ENCODE data around the gene PYROXD2. TPM values are rescaled to one million over a fixed set of nuclear protein-coding genes. Genes with fewer than 3 reads are reported as not detected.

PYROXD2 gene
- polyA plus RNA-seq, 1 donor from 2014 or later: 0.11 TPM

- Histone ChIP-seq H2AFZ (ENCODE audit: low read depth, low read length) (no peak overlapping the region), H3K36me3 (ENCODE audit: insufficient read depth, low read length) (no peaks in the 10 kb centered on the region), H3K4me2 (ENCODE audit: low read length) (no peak overlapping the region), H3K4me3 (ENCODE audit: low read length) (no peak overlapping the region), H4K20me1 (ENCODE audit: insufficient read depth) (no peaks in the 10 kb centered on the region), H3K9ac (ENCODE audit: low read length) (no peak overlapping the region), H3K27me3 (ENCODE audit: insufficient read depth, low read depth, low read length) (no peaks in the 10 kb centered on the region), H3K9me3 (ENCODE audit: low read length) (no peaks in the 10 kb centered on the region), H3K79me2 (replicated peaks; ENCODE audit: insufficient read depth, low read length) (no peaks in the 10 kb centered on the region), H3K27ac (ENCODE audit: low read length) (no peak overlapping the region), H3K9me2 (ENCODE audit: insufficient read depth, low read length) (no peaks in the 10 kb centered on the region), H3F3A (ENCODE audit: insufficient read depth, low read length, poor library complexity, severe bottlenecking) (no peaks in the 10 kb centered on the region)
- TF ChIP-seq RAD21 (conservative IDR thresholded peaks at IDR 0.05) (no peak), EP300 (conservative IDR thresholded peaks at IDR 0.05; ENCODE audit: poor library complexity, severe bottlenecking) (no peak), SMC3 (conservative IDR thresholded peaks at IDR 0.05; ENCODE audit: poor library complexity) (no peak), REST (IDR thresholded peaks at IDR 0.05; ENCODE audit: borderline replicate concordance) (no peak), TAF1 (IDR thresholded peaks at IDR 0.05; ENCODE audit: low read depth) (no peak), POLR2AphosphoS5 (IDR thresholded peaks at IDR 0.05) (no peak), MXI1 (conservative IDR thresholded peaks at IDR 0.05; ENCODE audit: poor library complexity, severe bottlenecking) (no peak), EZH2 (IDR thresholded peaks at IDR 0.05; ENCODE audit: borderline replicate concordance, insufficient read depth, low read length, poor library complexity, severe bottlenecking) (no peak), CTCF (IDR thresholded peaks at IDR 0.05; ENCODE audit: poor library complexity, severe bottlenecking) (no peak)
Observed at GRCh38 chr10:98366062-98366530, 48.9 kb downstream of the PYROXD2 start.

GRCh38 chr10:98365406-98366061, 49.4 kb downstream of the PYROXD2 start:
- Histone ChIP-seq H2AFZ (ENCODE audit: low read depth, low read length) (no peak overlapping the region), H3K27ac (ENCODE audit: low read length) (no peak overlapping the region), H3F3A (ENCODE audit: insufficient read depth, low read length, poor library complexity, severe bottlenecking) (no peaks in the 10 kb centered on the region), H3K27me3 (ENCODE audit: insufficient read depth, low read depth, low read length) (no peaks in the 10 kb centered on the region), H3K9me2 (ENCODE audit: insufficient read depth, low read length) (no peaks in the 10 kb centered on the region), H3K36me3 (ENCODE audit: insufficient read depth, low read length) (no peaks in the 10 kb centered on the region), H3K79me2 (replicated peaks; ENCODE audit: insufficient read depth, low read length) (no peaks in the 10 kb centered on the region), H3K9ac (ENCODE audit: low read length) (no peak overlapping the region), H3K4me2 (ENCODE audit: low read length) (no peak overlapping the region), H3K9me3 (ENCODE audit: low read length) (no peaks in the 10 kb centered on the region), H3K4me3 (ENCODE audit: low read length) (no peak overlapping the region), H4K20me1 (ENCODE audit: insufficient read depth) (no peaks in the 10 kb centered on the region)
- TF ChIP-seq POLR2AphosphoS5 (IDR thresholded peaks at IDR 0.05) (no peak), TAF1 (IDR thresholded peaks at IDR 0.05; ENCODE audit: low read depth) (no peak), SMC3 (conservative IDR thresholded peaks at IDR 0.05; ENCODE audit: poor library complexity) (no peak), CTCF (IDR thresholded peaks at IDR 0.05; ENCODE audit: poor library complexity, severe bottlenecking) (no peak), MXI1 (conservative IDR thresholded peaks at IDR 0.05; ENCODE audit: poor library complexity, severe bottlenecking) (no peak), RAD21 (conservative IDR thresholded peaks at IDR 0.05) (no peak), EP300 (conservative IDR thresholded peaks at IDR 0.05; ENCODE audit: poor library complexity, severe bottlenecking) (no peak), REST (IDR thresholded peaks at IDR 0.05; ENCODE audit: borderline replicate concordance) (no peak)

Data from neural cell (in vitro differentiated cells).